GM13976 (cell line): Measurements from ENCODE around the gene NTN5.

Source experiments
- DNase-seq: peaks from one replicate; pipeline ENCODE4 v3.0.0; 2012; ENCODE audit warnings: low spot score
- CTCF ChIP-seq: IDR thresholded peaks from 2 replicates; pipeline ENCODE4 v1.5.1; 2012; ENCODE audit warnings: borderline replicate concordance, mild to moderate bottlenecking; ENCODE audit not compliant: insufficient read depth; ENCODE audit errors: extremely low read depth, missing control alignments, control extremely low read depth
- in situ Hi-C: fragments of 300-500 bp; cut with MboI; formaldehyde crosslinking; loops from one replicate; pipeline ENCODE4 v1.12.0; 2022; ENCODE audit warnings: low sequenced_read_pairs, mixed read lengths, inconsistent platforms; ENCODE audit not compliant: unreplicated experiment

Gene NTN5

GRCh38 chr19:48669903-48670668 is 2.7 kb downstream of the NTN5 start:
- no peak for TF ChIP-seq CTCF
- in situ Hi-C loops = no loop called here
- no peak for DNase-seq

- no peak for TF ChIP-seq CTCF
Measured at GRCh38 chr19:48668761-48669160, 4.1 kb downstream of the NTN5 start.

GRCh38 chr19:48668332-48668731 is 4.5 kb downstream of the NTN5 start:
- no peak for DNase-seq
- no peak for TF ChIP-seq CTCF
- in situ Hi-C loops = no loop called here

More at GRCh38 chr19:48668761-48669160, 4.1 kb downstream of the NTN5 start:
- no peak for DNase-seq
- in situ Hi-C loops = no loop called here

- no peak for DNase-seq
- no peak for TF ChIP-seq CTCF
- in situ Hi-C loops = no loop called here
Measured at GRCh38 chr19:48665786-48666185, 7.0 kb downstream of the NTN5 start.

- no peak for DNase-seq
- in situ Hi-C loops = no loop called here
- no peak for TF ChIP-seq CTCF
Measured at GRCh38 chr19:48664476-48664875, 8.3 kb downstream of the NTN5 start.

GRCh38 chr19:48663667-48664066 is 9.2 kb downstream of the NTN5 start:
- no peak for DNase-seq
- in situ Hi-C loops = no loop called here
- no peak for TF ChIP-seq CTCF

GRCh38 chr19:48661711-48662090 is 11.1 kb downstream of the NTN5 start:
- in situ Hi-C loops = no loop called here
- DNase-seq = no peak
- no peak for TF ChIP-seq CTCF
